GM19438 (cell line): ENCODE measurements around the gene WDR88.

Experiments used
- ATAC-seq: cut with Tn5 transposase; IDR thresholded peaks from one replicate; pipeline ENCODE4 v1.9.1; 2021; ENCODE audit warnings: low read depth; ENCODE audit not compliant: unreplicated experiment

Gene WDR88

DNA sequence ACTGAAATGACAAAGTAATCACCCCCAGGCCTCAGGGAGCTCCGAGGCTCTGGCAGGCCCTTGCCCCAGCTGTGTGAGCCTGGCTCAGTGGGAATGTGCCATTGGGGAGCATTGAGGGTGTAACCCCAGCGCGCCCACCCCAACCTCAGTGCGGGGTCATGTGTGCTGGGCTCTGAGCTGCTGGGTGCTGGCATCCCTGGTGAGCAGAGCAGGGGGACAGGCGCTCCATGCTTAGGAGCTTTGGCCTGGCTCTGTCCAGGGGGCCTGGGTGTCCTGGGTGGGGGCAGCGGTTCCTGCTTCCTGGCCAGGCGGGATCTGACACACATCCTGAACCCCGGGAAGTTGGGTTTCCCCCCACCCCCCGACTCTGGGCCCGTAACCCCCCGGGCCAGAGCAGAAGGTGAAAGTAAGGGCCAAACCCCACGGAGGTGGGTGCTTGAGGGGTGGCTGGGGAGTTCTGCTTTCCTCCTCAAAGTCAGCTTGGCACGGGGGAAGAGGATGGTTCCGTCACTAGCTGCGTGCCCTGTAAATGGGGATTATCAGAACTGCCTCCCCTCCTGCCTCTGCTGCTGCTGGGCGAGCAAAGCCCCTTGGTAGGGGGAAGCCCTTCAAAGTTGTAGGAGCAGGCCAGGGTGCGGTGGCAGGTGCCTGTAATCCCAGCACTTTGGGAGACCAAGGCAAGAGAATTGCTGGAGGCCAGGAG, 63.9 kb downstream of the WDR88 start:
- no peak for ATAC-seq

DNA sequence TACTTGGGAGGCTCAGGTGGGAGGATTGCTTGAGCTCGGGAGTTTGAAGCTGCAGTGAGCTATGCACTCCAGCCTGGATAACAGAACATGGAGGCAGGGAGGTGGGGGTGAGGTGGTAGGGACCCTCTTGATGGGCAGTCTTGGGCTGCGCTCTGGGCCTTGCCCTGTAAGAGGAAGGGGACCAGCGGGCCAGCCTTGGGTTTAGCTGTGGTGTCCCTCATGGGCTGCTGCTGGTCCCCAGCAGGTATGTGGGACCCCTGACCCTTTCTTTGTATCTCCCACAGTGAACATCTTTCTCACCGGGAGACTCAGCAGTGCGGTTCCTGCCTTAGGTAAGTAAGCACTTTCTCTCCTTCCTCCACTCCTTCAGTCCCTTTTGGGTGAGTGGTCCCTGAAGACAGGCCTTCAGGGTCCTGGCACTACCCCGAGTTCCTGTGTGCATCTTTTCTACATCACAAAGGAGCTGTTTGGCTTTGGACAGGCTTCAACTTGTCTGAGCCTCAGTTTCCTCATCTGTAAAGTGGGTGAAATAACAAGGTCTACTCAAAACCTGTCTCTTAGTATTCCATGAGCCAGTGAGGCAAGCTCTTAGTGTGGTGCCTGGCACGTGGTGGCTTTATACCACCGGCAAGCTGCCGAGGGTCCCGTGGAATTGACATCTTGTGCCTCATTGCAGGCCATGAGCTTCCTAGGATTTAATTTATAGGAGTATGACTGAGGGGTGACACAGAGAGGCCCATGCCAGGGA, 64.7 kb downstream of the WDR88 start:
- no peak for ATAC-seq

DNA sequence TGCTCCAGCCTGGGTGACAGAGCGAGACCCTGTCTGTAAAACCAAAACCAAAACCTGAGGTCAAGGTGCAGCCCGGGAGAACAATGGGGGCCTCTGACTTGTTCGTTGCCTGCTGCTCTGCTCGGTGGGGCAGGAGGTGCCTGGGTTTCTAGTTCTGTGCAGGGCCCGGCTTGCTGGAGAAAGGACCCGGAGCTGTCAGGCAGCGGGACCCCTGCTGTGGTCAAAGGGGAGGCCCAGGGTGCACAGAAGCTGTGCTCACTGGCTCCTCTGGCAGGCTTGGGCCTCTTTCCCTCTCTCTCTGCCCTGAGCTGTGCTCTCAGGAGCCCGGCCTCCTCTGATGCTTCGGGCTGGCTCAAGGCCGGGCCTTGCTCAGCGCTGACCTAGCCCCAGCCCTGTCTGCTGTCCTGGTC, 65.7 kb downstream of the WDR88 start:
- ATAC-seq = no peak

DNA sequence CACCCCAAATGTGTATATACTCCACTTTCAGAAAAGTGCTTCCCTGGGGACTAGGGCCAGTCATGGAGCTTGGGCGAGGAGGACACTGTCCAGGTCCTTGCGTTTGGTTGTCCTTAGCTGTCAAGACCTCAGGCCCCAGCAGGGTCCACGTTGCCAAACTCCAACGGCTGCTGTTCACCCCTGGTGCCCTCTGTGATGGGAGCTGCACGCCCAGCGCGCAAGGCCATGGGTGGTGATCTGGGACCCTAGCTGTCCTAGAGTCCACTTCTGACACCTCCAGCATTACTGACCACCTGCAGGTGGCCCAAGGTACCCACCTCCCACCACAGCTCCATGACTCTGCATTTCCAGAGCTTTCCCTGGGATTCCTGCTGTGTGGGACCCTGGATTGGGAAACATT, 66.3 kb downstream of the WDR88 start:
- ATAC-seq = no peak

DNA sequence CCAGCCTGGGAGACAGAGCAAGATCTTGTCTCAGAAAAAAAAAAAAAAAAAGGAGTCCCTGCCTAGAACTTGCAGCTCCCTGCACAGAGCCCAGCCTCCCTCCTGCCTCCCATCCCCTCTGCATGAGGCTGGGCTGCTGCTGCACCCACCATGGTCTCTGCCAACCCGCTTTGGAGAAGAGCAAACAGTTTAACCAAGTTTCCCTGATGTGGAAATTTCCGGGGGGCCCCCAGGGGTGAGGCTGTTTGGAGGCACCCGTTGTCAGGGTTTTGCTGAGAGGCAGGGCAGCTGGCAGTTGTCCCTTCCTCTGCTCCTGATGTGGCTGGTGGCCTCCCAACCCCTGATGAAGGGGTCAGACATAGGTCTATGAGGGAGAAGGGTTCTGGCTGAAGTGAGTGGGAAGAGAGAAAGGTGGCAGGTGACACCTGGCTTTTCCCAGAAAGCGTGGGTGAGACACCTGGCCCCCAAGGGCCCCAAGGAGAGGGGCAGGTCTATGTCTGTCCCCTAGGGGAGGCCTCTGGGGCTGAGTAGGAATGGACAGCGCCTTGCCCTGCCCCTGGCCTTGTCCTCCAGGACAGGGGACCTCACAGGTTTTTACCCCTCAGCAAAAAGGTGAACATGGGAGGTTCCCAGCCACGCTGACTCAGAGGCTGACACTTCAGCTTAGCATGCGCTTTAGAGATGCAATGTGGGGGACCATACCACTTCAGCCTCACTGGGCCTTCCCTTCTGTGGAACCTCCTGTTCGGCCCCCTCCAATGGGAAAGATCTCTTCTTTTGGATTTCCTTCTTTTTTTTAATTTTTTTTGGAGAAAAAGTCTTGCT, 67.7 kb downstream of the WDR88 start:
- ATAC-seq = no peak

DNA sequence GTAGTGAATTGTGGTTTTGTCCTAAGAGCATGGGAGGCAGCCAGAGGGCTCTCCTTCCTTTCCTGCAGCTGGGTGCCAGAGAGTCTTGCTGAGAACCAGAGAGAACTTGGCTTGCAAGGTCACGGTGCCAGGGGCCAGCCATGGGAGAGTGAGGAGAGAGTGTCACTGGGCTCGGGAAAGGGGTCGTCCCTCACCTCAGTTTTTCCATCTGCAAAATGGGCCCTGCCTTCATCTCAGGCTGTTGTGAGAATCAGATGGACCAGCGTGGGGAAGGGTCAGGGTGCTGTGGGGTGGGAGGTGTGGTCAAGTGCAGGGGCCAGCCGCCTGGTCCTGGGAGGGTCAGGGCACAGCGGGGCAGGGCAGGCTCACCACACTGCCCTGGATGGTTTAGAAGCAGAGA, 69.6 kb downstream of the WDR88 start:
- no peak for ATAC-seq

DNA sequence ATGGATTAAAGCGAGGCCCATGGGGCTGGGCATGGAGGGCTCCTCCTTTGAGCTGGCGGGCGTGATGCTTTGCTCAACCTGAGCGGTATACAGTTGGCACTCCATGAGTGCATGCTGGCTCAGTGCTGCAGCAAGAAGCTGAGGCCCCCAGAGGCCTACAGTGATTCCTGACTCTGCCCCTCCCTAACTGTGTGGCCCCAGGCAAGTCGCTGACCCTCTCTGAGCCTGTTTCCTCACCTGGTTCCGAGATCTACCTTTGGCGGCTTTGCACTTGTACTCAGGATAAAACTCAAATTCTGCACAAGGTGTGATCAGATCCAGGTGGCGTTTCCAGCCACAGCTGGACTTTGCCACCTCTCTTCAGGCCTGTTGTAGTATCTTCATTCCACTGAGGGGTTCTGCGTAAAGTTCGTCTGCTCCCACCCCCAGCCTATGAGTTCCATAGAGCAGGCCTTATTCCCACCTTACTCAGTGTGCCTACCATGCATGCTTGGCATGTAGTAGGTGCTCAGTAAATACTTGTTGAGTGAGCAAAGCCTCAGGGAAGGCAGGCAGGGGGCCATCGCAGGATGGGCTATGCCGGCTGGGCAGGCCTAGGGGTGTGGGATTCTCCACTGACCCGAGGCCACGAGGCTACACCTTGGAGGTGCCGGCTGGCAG, 70.1 kb downstream of the WDR88 start:
- ATAC-seq = no peak

DNA sequence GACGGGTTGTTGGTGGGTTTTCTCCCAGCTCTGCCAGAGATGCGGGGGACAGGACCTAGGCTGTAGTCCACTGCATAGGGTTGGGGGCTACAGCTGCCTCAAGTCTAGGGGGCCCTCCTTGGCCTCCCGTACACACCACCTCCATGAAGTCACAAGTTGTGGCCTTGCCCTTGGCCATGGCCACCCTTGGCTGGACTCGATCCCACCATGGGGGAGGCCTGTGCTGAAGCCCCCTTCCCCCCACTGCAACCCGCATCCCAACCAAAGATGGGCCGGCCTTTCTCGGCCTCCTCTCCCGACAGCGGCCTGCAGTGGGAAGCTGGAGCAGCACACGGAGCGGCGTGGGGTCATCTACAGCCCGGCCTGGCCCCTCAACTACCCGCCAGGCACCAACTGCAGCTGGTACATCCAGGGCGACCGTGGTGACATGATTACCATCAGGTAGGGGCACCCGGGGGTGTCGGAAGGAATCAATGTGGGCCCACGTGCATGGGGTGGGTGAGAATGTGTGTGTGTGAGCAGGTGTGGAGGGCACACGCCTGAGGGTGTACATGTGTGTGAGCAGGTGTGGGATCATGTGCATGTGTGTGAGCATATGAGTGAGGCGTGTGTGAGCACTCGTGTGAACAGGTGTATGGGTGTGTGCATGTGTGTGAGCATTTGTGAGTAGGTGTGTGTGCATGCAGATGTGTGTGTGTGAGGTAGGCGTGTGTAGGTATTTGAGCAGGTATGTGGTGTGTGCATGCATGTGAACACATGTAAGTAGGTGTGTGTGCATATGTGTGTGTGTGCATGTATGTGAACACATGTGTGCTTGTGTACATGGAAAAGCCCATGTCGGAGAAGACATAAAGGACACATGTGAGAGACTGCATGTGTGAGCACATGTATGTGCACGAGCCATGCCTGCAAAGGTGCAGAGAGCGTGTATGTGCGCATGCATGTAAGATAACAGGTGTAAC, 70.9 kb downstream of the WDR88 start:
- ATAC-seq = no peak

DNA sequence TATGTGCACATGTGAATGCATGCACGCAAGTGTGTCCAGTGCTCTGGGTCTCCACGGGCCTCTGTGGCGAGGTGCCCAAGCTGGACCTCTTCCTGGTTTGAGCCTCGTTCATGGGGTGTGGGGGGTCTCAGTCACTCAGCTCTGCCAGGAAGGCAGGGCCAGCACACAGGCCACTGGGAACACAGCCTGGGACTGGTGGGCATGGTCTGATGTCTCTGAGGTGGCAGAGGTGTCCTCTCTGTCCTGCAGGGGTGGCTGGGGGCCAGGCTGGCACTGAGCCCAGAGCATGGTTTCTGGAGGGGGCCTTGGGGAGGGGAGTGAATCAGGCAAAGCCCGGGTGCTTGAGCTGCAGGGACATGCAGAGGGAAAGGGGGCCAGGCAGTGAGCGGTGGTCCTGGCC, 71.6 kb downstream of the WDR88 start:
- ATAC-seq = no peak

DNA sequence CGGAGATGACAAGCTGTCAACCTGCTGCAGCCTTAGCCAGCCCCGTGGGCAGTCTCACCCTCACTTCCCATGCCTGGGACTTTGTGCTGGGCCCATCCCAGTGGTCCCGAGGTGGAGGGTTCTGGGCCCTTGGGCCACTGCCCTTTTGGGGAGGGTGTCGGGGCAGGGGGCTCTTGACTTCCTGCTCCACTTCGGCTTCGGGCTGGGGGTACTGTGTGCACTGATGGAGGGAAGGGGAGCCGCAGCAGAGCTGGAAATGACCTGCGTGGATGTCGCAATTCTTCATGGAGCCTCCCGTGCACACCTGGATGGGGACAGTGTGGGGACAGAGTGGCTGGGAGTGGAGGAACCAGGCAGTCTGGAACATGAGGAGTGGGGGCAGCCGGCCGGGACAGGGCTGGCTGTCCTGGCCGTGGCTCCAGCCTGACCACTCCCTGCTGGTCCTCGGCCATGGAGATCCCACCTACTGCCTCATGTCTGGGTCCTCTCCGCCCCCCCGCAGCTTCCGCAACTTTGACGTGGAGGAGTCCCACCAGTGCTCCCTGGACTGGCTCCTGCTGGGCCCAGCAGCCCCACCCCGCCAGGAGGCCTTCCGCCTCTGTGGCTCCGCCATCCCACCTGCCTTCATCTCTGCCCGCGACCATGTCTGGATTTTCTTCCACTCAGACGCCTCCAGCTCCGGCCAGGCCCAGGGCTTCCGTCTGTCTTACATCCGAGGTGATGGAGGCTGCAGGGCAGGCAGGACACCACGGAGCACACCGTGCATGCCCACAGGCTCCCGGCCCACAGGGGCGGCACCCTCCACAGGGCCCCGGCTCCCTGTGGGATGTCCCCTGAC, 72.4 kb downstream of the WDR88 start:
- ATAC-seq = no peak

DNA sequence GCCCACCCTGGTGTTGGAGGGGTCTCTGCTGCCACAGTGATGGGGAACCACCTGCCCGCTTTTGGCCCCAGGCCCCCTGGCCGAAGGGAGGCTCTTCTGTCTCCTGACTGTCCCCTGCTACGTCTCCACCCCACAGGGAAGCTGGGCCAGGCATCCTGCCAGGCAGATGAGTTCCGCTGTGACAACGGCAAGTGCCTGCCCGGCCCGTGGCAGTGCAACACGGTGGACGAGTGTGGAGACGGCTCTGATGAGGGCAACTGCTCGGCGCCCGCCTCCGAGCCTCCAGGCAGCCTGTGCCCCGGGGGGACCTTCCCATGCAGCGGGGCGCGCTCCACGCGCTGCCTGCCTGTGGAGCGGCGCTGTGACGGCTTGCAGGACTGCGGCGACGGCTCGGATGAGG, 73.2 kb downstream of the WDR88 start:
- no peak for ATAC-seq

DNA sequence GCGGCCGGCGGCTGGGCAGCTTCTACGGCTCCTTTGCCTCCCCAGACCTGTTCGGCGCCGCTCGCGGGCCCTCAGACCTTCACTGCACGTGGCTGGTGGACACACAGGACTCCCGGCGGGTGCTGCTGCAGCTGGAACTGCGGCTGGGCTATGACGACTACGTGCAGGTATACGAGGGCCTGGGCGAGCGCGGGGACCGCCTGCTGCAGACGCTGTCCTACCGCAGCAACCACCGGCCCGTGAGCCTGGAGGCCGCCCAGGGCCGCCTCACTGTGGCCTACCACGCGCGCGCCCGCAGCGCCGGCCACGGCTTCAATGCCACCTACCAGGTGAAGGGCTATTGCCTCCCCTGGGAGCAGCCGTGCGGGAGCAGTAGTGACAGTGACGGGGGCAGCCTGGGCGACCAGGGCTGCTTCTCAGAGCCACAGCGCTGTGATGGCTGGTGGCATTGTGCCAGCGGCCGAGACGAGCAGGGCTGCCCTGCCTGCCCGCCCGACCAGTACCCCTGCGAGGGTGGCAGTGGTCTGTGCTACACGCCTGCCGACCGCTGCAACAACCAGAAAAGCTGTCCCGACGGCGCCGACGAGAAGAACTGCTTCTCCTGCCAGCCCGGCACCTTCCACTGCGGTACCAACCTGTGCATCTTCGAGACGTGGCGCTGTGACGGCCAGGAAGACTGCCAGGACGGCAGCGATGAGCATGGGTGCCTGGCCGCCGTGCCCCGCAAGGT, 73.8 kb downstream of the WDR88 start:
- no peak for ATAC-seq

DNA sequence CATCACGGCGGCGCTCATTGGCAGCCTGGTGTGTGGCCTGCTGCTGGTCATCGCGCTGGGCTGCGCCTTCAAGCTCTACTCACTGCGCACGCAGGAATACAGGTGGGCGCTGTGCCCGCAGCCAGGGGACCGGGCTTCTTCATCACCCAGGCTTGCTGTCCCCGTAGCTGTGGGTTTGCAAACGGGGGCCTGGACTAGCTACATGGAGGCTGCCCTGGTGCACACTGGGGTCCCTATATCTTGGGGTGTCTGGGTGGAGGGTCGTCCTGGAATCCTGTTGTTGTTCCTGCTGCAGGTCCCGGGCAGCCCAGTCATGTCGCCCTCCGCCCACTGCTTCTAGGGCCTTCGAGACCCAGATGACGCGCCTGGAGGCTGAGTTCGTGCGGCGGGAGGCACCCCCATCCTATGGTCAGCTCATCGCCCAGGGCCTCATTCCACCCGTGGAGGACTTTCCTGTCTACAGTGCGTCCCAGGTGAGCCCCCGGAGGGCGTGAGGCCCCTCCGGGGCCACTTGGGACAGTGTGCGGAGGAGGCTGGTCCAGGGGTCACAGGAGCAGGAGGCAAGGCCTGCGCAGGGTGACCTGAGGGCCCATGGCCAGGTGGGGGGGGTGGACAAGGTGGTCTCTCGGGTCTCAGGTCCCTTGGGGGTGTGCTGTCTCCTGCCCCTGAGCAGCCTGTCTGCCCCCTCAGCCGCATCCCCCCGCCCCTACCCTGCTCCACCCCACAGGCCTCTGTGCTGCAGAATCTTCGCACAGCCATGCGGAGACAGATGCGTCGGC, 74.5 kb downstream of the WDR88 start:
- ATAC-seq = no peak

DNA sequence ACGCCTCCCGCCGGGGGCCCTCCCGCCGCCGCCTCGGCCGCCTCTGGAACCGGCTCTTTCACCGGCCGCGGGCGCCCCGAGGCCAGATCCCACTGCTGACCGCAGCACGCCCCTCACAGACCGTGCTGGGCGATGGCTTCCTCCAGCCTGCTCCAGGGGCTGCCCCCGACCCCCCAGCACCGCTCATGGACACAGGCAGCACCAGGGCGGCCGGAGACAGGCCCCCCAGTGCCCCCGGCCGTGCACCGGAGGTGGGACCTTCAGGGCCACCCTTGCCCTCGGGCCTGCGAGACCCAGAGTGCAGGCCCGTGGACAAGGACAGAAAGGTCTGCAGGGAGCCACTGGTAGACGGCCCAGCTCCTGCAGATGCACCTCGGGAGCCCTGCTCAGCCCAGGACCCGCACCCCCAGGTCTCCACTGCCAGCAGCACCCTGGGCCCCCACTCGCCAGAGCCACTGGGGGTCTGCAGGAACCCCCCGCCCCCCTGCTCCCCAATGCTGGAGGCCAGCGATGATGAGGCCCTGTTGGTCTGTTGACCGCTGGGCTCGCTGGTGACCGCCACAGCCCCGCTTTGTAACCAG, 75.2 kb downstream of the WDR88 start:
- ATAC-seq = no peak

DNA sequence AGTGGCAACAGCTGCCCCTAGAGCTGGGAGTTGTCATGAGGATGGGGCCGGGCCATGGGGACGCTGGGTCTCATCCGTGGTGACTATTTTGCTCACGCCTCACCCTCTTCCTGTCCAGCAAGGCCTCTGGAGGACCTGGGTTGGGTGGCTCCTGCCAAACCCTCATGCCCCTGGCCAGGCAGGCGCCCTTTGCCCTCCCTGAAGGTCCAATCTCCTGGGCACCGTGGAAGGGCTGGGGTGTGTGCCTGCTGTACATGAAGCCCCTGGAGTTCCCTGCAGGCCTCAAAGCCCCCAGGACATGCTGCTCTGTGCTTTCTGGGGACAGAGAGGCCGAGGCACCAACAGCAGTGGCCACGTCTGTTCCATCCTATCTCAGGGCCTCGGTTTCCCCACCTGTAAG, 76.0 kb downstream of the WDR88 start:
- ATAC-seq = no peak

DNA sequence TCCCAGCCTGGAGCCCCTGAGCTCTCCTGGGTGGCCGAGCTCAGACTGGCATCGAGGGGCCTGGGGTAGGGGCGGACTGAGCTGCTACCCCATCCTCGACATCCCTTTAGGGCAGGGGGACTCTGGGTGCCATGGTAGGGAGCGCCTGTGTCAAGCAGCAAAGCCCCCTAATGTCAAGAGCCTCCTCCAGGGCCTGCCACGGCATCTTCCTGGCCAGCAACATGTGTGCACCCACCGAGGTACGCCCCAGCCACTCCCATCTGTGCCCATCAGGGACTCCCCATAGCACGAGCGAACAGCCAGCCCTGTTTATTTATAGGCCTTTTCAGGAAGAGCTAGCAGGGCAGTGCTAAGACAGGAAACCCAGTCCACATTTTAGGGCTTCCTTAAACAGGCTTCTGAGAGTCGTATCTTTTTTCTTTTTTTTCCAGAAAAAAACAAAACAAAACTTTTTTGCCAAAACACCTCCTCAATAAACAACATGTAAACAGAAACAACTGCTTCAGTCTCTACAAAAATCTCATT, 76.5 kb downstream of the WDR88 start:
- ATAC-seq = no peak
